ENCODE data around the gene BMI1.

GRCh38 chr10:22368981-22369380, 48.1 kb downstream of the BMI1 start:
- TF ChIP-seq CTCF (conservative IDR thresholded peaks at IDR 0.05 in 1 of 2, IDR thresholded peaks at IDR 0.05 in 1 of 2; ENCODE audit: low read depth in 1 of 2, low read length in 2 of 2) (no peak), EZH2 (IDR thresholded peaks at IDR 0.05; ENCODE audit: low read length, missing control alignments) (no peak)
